ENCODE data around the gene AMOT. TPM values are rescaled to one million over a fixed set of nuclear protein-coding genes. Genes with fewer than 3 reads are reported as not detected.
A peak's percentile ranks its signal among the peaks of the same experiment; 100 is the strongest.

Gene AMOT
- total and polyA plus RNA-seq, 8 donors = 1.1 to 14.4 (median 5.1) TPM

DNA sequence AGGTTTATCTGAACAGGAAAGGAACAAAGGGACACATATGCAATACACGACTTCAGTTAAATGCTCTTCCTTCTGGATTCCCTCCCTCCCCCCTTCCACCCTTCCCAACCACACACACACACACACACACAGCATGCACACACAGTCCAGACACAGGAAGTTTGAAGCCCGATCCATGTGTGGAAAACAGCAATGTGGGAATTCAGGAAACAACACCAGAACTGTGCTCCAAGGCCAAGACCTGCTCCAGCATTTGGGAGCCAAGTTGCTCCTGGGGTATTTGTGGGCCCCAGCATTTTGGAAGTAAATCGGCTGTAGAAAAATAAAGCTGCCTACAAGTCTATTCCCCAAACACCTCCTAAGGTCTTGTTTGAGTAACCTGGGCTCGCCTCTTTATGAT lies 5.6 kb upstream of the AMOT start:
- TF ChIP-seq, protein P1, sequence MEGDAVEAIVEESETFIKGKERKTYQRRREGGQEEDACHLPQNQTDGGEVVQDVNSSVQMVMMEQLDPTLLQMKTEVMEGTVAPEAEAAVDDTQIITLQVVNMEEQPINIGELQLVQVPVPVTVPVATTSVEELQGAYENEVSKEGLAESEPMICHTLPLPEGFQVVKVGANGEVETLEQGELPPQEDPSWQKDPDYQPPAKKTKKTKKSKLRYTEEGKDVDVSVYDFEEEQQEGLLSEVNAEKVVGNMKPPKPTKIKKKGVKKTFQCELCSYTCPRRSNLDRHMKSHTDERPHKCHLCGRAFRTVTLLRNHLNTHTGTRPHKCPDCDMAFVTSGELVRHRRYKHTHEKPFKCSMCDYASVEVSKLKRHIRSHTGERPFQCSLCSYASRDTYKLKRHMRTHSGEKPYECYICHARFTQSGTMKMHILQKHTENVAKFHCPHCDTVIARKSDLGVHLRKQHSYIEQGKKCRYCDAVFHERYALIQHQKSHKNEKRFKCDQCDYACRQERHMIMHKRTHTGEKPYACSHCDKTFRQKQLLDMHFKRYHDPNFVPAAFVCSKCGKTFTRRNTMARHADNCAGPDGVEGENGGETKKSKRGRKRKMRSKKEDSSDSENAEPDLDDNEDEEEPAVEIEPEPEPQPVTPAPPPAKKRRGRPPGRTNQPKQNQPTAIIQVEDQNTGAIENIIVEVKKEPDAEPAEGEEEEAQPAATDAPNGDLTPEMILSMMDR (IDR thresholded peaks at IDR 0.05) = no peak
- Histone ChIP-seq H3K9me3 (no peaks in the 10 kb centered on the region), H3K4me1 (no peaks in the 10 kb centered on the region), H3K36me3 (no peaks in the 10 kb centered on the region), H3K27me3 (peaks cover 0 to 9% (median 2%) of the 10 kb centered on the region in 4 donors), H3K4me3 (no peak overlapping the region), H3K27ac (no peak overlapping the region)
- DNase-seq (no peak), FAIRE-seq (no peak), ATAC-seq (no peak)
- 53 to 61% methylated on average over 4 of the region's 4 CpGs for WGBS, 2 donors
- intact Hi-C loops (cut with DNase I) = no loop called here

DNA sequence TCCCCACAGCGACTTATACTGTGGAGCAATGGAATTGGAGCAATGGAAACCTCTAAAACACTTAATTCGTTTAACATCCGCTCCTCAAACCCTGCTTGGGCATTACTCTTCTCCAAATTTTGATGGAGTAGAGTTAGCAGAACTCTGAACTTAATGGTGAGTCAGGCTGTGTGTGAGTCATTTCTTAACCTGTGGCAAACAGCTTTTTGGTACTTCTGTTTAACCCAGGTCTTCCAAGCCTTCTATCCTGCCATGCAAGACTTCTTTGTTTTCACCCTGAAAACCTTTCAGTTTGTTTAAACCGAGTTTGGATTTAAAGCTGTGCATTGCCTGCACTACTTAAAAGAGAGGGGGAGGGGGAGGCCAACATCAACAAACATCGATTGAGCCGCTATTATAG lies 3.6 kb upstream of the AMOT start:
- ATAC-seq (no peak), DNase-seq (no peak), FAIRE-seq (no peak)
- Histone ChIP-seq H3K4me1 (no peaks in the 10 kb centered on the region), H3K27me3 (peaks cover 0 to 9% (median 2%) of the 10 kb centered on the region in 4 donors), H3K36me3 (no peaks in the 10 kb centered on the region), H3K27ac (no peak overlapping the region), H3K4me3 (no peak overlapping the region), H3K9me3 (no peaks in the 10 kb centered on the region)
- TF ChIP-seq, protein P1 (IDR thresholded peaks at IDR 0.05) = no peak
- intact Hi-C loops (cut with DNase I) = no loop called here
- WGBS, 2 donors = 59 to 70% methylated on average over 6 of the region's 6 CpGs

DNA sequence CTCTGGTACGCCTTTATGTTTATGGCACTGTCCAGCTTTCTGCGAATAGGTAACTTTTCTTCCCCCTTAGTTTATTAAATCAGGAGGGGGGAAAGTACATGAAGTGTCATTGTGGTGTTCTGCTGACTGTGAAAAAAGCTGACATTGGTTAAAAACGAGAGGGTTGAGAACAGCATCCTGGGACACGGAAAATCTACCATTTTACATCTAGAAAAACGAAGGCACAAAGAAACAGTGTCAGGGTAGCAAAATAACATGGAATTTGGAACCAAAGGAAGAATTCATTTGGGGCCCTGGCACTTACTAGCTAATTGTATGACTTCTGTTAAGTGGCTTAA lies 1.2 kb upstream of the AMOT start:
- 7 to 37% methylated on average over 5 of the region's 5 CpGs for WGBS, 2 donors
- FAIRE-seq = peak; percentile 39
- ATAC-seq = no peak
- Histone ChIP-seq H3K4me3 (peak overlapping the region in 2 of 4 donors; percentile 55 to 68), H3K36me3 (no peaks in the 10 kb centered on the region), H3K27me3 (peaks cover 0 to 9% (median 2%) of the 10 kb centered on the region in 4 donors), H3K27ac (peak overlapping the region in 2 of 4 donors; percentile 44 to 58), H3K9me3 (no peaks in the 10 kb centered on the region), H3K4me1 (no peaks in the 10 kb centered on the region)
- intact Hi-C loops (cut with DNase I) = no loop called here
- TF ChIP-seq, protein P1 (IDR thresholded peaks at IDR 0.05) = no peak
- no peak for DNase-seq

DNA sequence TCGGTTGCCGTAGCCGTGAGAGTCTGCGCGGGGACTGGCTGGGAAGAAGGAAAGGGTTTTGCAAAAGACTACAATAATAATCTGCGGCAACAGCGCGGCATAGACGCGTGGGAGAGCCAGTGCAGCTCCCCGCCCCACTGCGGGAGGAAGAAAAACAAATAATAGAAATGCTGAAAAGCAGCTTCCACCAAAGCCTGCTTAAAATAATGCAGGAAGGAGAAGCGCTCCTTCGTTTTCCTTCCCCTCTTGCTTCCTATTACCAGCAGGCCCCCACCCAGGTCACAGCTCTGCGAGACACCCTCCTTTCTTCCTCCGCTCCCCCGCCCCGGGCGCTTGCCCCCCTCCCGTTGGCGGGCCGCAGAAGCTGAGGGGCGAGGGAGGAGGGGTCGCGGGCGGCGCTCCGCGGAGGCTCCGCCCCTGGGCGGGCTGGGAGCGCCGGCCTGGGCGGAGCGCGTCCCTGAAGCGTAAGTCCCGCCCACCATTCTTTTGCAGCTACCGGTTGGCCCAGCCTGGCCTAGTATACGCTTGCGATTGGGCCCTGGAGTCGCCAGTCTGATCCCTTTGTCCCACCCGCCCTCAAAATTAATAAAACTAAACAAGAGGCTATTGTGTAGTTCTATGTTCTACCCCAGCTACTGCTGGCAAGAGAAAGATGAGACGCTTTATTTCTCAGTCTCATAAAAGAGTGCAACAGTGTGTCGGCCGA lies 636 bp upstream of the AMOT start:
- Histone ChIP-seq H3K36me3 (no peaks in the 10 kb centered on the region), H3K4me3 (peak overlapping the region; percentile 33 to 68 (median 53)), H3K27me3 (peaks cover 0 to 9% (median 2%) of the 10 kb centered on the region in 4 donors), H3K27ac (peak overlapping the region; percentile 19 to 82 (median 64)), H3K9me3 (no peaks in the 10 kb centered on the region), H3K4me1 (no peaks in the 10 kb centered on the region)
- ATAC-seq = peak; percentile 93 to 98 (median 96)
- peak; percentile 79 to 88 (median 82) for DNase-seq
- intact Hi-C loops (cut with DNase I) = no loop called here
- FAIRE-seq = no peak
- WGBS, 2 donors = 0 to 15% methylated on average over 45 to 46 of the region's 46 CpGs
- TF ChIP-seq, protein P1 (IDR thresholded peaks at IDR 0.05) = no peak

DNA sequence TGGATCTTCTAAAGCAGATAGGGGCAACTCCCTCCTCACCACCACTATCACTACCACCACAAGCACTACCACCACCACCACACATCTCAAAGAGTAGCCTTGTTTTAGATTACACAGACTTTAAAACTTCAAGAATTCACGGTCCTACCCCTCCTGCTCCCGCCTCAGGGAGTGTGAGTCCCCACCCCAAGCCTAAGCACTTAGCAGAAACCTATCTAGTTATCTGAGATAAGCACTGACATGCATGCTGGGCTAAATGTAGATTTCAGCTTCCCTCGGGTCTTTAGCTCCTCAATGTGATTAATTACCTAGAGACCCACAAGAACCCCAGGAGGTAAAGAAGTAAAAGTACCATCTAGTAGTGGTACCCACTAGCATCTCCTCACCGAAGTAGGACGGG lies 775 bp downstream of the AMOT start:
- DNase-seq = no peak
- Histone ChIP-seq H3K4me1 (no peaks in the 10 kb centered on the region), H3K27me3 (peaks cover 0 to 9% (median 2%) of the 10 kb centered on the region in 4 donors), H3K36me3 (no peaks in the 10 kb centered on the region), H3K27ac (no peak overlapping the region), H3K9me3 (no peaks in the 10 kb centered on the region), H3K4me3 (peak overlapping the region in 3 of 4 donors; percentile 51 to 68 (median 55))
- ATAC-seq = no peak
- WGBS, 2 donors = 13 to 15% methylated on average over 5 of the region's 5 CpGs
- TF ChIP-seq, protein P1 (IDR thresholded peaks at IDR 0.05) = no peak
- no peak for FAIRE-seq
- intact Hi-C loops (cut with DNase I) = no loop called here

All from pancreas (tissue), 10 donors.